Erythroblast (primary cell): Measurements from ENCODE around the gene BHLHE23.

Experiments
- GATA1 ChIP-seq: IDR thresholded peaks from 2 replicates; pipeline ENCODE4 v1.6.1; 2011; ENCODE audit warnings: low read depth, mild to moderate bottlenecking, control low read depth, low read length, moderate library complexity
- POLR2A ChIP-seq: IDR thresholded peaks from 2 replicates; pipeline ENCODE4 v1.6.1; 2011; ENCODE audit warnings: mild to moderate bottlenecking, low read length

DNA sequence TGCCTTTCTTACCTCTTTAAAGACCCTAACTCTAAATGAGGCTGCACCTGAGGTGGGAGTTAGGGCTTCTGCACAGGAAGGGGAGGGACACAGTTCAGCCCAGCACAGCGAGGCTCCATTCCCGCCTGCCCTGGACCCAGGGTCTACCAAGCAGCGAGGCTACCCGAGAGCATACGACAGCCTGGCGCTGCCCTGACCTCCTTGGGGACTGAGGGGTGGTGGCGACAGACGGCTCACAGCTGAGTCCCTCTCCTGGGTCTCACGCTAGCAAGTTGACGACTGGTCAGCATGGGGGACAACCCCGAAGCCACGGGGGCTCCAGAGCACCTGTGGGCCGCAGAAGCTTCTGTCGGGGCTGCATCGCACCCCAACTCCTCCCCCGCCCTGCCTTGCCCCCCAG lies 29.9 kb downstream of the BHLHE23 start:
- no peak for TF ChIP-seq POLR2A
- no peak for TF ChIP-seq GATA1
